OCI-LY1 (cell line): ENCODE measurements around the gene FDPS.

Experiments
- H2AFZ ChIP-seq: fragments of 200-600 bp; sonication (generic), shearing (Covaris generic); 2 replicates; pipeline ENCODE4 v1.6.0; 2014; ENCODE audit warnings: antibody characterized with exemption, mild to moderate bottlenecking, low read length
- H3F3A ChIP-seq: fragments of 200-600 bp; sonication (generic), shearing (Covaris generic); 2 replicates; pipeline ENCODE4 v1.6.0; 2014; ENCODE audit warnings: mild to moderate bottlenecking, antibody characterized with exemption, low read length, moderate library complexity; ENCODE audit not compliant: insufficient read depth
- H3K27ac ChIP-seq: fragments of 200-600 bp; sonication (generic); 2 replicates; pipeline ENCODE4 v1.5.1; 2014; ENCODE audit warnings: low read length, mixed run types, mild to moderate bottlenecking, low read depth; ENCODE audit not compliant: poor library complexity, severe bottlenecking
- H3K27me3 ChIP-seq: fragments of 200-600 bp; sonication (generic); 2 replicates; pipeline ENCODE4 v1.6.0; 2014; ENCODE audit warnings: antibody characterized with exemption, mild to moderate bottlenecking, low read length, moderate library complexity; ENCODE audit not compliant: insufficient read depth
- H3K36me3 ChIP-seq: fragments of 200-600 bp; sonication (generic); 2 replicates; pipeline ENCODE4 v1.6.1; 2014; ENCODE audit warnings: mild to moderate bottlenecking, antibody characterized with exemption, low read length, moderate library complexity, mixed read lengths; ENCODE audit not compliant: insufficient read depth
- H3K4me1 ChIP-seq: fragments of 200-600 bp; sonication (generic); 2 replicates; pipeline ENCODE4 v1.5.1; 2014; ENCODE audit warnings: mild to moderate bottlenecking, low read length, moderate library complexity; ENCODE audit not compliant: insufficient read depth, severe bottlenecking
- H3K4me2 ChIP-seq: fragments of 200-600 bp; sonication (generic), shearing (Covaris generic); 2 replicates; pipeline ENCODE4 v1.6.1; 2014; ENCODE audit warnings: low read length
- H3K4me3 ChIP-seq: fragments of 200-600 bp; sonication (generic); 2 replicates; pipeline ENCODE4 v1.5.1; 2014; ENCODE audit warnings: low read length, low read depth, mild to moderate bottlenecking, mixed read lengths; ENCODE audit not compliant: poor library complexity, severe bottlenecking
- H3K79me2 ChIP-seq: fragments of 200-600 bp; shearing (Covaris generic); 2 replicates; pipeline ENCODE4 v1.6.1; 2016; ENCODE audit warnings: mixed run types, low read length, mixed read lengths; ENCODE audit not compliant: insufficient read depth
- H3K9ac ChIP-seq: fragments of 200-600 bp; sonication (generic), shearing (Covaris generic); 2 replicates; pipeline ENCODE4 v1.6.1; 2014; ENCODE audit warnings: mild to moderate bottlenecking, low read length, mixed read lengths
- H3K9me2 ChIP-seq: fragments of 200-600 bp; sonication (generic), shearing (Covaris generic); 2 replicates; pipeline ENCODE4 v1.6.1; 2014; ENCODE audit warnings: low read depth, mild to moderate bottlenecking, low read length, mixed read lengths
- H3K9me3 ChIP-seq: fragments of 200-600 bp; shearing (Covaris generic); 2 replicates; pipeline ENCODE4 v1.6.1; 2014; ENCODE audit warnings: low read length, mixed read lengths
- H4K20me1 ChIP-seq: fragments of 200-600 bp; sonication (generic), shearing (Covaris generic); 2 replicates; pipeline ENCODE4 v1.6.0; 2016; ENCODE audit warnings: mild to moderate bottlenecking, low read length; ENCODE audit not compliant: insufficient read depth
- EZH2 ChIP-seq: fragments of 200-600 bp; sonication (generic), shearing (Covaris generic); IDR thresholded peaks from 2 replicates; pipeline ENCODE4 v1.8.0; 2017; ENCODE audit warnings: borderline replicate concordance, mixed run types, mild to moderate bottlenecking, antibody characterized with exemption, low read length, moderate library complexity, mixed read lengths
- TF ChIP-seq, protein P1 (sequence below): fragments of 200-600 bp; sonication (generic), shearing (Covaris generic); IDR thresholded peaks from 2 replicates; pipeline ENCODE4 v1.5.1; 2017; ENCODE audit warnings: mild to moderate bottlenecking, antibody characterized with exemption, low read length, moderate library complexity, mixed read lengths

The FDPS gene

DNA sequence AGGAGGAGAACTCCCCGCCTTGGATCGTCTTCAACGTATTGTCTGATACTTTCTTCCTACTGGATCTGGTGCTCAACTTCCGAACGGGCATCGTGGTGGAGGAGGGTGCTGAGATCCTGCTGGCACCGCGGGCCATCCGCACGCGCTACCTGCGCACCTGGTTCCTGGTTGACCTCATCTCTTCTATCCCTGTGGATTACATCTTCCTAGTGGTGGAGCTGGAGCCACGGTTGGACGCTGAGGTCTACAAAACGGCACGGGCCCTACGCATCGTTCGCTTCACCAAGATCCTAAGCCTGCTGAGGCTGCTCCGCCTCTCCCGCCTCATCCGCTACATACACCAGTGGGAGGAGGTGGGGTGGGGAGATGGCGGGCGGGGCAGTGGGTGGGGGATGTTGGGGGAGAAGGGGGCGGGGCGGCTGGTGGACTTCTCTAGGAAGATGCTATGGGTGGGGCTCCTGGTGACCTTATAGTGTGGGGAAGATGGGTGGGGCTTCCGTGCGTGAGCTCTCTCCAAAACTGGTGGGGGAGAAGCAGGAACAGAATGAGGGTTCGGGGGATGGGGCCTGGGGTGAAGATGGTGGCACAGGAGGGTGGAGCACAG is 26.1 kb upstream of the FDPS start:
- no peaks in the 10 kb centered on the region for H3K27me3 ChIP-seq
- H4K20me1 ChIP-seq: no peaks in the 10 kb centered on the region
- H3K4me1 ChIP-seq: peaks cover 14% of the 10 kb centered on the region
- H3K4me3 ChIP-seq: no peak overlapping the region
- H2AFZ ChIP-seq: no peak overlapping the region
- no peak for TF ChIP-seq EZH2
- TF ChIP-seq, protein P1, sequence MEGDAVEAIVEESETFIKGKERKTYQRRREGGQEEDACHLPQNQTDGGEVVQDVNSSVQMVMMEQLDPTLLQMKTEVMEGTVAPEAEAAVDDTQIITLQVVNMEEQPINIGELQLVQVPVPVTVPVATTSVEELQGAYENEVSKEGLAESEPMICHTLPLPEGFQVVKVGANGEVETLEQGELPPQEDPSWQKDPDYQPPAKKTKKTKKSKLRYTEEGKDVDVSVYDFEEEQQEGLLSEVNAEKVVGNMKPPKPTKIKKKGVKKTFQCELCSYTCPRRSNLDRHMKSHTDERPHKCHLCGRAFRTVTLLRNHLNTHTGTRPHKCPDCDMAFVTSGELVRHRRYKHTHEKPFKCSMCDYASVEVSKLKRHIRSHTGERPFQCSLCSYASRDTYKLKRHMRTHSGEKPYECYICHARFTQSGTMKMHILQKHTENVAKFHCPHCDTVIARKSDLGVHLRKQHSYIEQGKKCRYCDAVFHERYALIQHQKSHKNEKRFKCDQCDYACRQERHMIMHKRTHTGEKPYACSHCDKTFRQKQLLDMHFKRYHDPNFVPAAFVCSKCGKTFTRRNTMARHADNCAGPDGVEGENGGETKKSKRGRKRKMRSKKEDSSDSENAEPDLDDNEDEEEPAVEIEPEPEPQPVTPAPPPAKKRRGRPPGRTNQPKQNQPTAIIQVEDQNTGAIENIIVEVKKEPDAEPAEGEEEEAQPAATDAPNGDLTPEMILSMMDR: no peak
- H3K36me3 ChIP-seq: peaks cover 3% of the 10 kb centered on the region; the same call in 1 of the 2 replicates
- H3K9me2 ChIP-seq: no peaks in the 10 kb centered on the region
- no peaks in the 10 kb centered on the region for H3K9me3 ChIP-seq
- no peak overlapping the region for H3K4me2 ChIP-seq
- H3K79me2 ChIP-seq: no peaks in the 10 kb centered on the region
- H3K27ac ChIP-seq: no peak overlapping the region
- H3K9ac ChIP-seq: no peak overlapping the region
- no peaks in the 10 kb centered on the region; the same call in 1 of the 2 replicates for H3F3A ChIP-seq

DNA sequence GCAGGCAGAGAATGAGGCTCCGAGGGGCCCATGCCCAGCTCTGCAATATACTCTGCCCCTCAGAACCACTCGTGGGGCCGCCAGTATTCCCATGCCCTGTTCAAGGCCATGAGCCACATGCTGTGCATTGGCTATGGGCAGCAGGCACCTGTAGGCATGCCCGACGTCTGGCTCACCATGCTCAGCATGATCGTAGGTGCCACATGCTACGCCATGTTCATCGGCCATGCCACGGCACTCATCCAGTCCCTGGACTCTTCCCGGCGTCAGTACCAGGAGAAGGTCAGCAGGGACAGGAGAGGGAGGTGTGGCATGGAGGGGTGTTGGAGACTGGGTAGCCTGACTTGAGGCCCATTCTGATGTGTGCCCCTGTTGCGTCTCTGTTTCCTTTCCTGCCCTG is 24.2 kb upstream of the FDPS start:
- peaks cover 3% of the 10 kb centered on the region; the same call in 1 of the 2 replicates for H3K36me3 ChIP-seq
- TF ChIP-seq EZH2: no peak
- TF ChIP-seq, protein P1: no peak
- H3K4me1 ChIP-seq: no peaks in the 10 kb centered on the region
- H2AFZ ChIP-seq: no peak overlapping the region
- H3K4me2 ChIP-seq: no peak overlapping the region
- no peaks in the 10 kb centered on the region for H3K79me2 ChIP-seq
- H3K27ac ChIP-seq: no peak overlapping the region
- no peak overlapping the region for H3K9ac ChIP-seq
- H4K20me1 ChIP-seq: no peaks in the 10 kb centered on the region
- no peaks in the 10 kb centered on the region for H3K9me2 ChIP-seq
- no peak overlapping the region for H3K4me3 ChIP-seq
- H3F3A ChIP-seq: no peaks in the 10 kb centered on the region; the same call in 1 of the 2 replicates
- H3K9me3 ChIP-seq: no peaks in the 10 kb centered on the region
- H3K27me3 ChIP-seq: no peaks in the 10 kb centered on the region

DNA sequence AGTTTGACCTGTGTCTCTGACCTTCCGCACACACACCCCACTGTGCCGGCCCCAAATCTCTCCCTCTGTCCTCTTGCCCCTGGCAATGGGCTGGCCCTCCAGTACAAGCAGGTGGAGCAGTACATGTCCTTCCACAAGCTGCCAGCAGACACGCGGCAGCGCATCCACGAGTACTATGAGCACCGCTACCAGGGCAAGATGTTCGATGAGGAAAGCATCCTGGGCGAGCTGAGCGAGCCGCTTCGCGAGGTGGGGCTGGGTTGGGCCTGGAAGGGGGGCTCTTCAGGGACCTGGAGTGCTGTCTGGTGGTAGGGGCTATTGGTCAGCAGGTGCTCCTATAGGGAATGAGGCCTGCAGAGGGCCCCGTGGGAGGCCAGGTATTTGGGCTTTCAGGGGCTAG is 23.6 kb upstream of the FDPS start:
- Histone ChIP-seq H3K4me1 (no peaks in the 10 kb centered on the region), H3K4me3 (no peak overlapping the region), H3K27ac (no peak overlapping the region), H2AFZ (no peak overlapping the region), H3K79me2 (no peaks in the 10 kb centered on the region), H3K9ac (no peak overlapping the region), H3K9me3 (no peaks in the 10 kb centered on the region), H3K27me3 (no peaks in the 10 kb centered on the region), H3F3A (no peaks in the 10 kb centered on the region; the same call in 1 of the 2 replicates), H3K9me2 (no peaks in the 10 kb centered on the region), H4K20me1 (no peaks in the 10 kb centered on the region), H3K4me2 (no peak overlapping the region), H3K36me3 (peaks cover 3% of the 10 kb centered on the region; the same call in 1 of the 2 replicates)
- TF ChIP-seq EZH2: no peak
- TF ChIP-seq, protein P1: no peak
